WTC11 (cell line): ENCODE data around the gene ADAMTS19. TPM values are rescaled to one million over a fixed set of nuclear protein-coding genes. Genes with fewer than 3 reads are reported as not detected.

Experiments
- ATAC-seq: fragments of 200-7000 bp; cut with Tn5 transposase; 2 replicates; pipeline ENCODE4 v1.10.0; 2021; ENCODE audit warnings: mild to moderate bottlenecking, moderate library complexity
- CTCF ChIA-PET: fragments of 300-600 bp; sonication (Branson Sonifier 250); formaldehyde crosslinking; loops from one replicate; lab custom pipeline; 2021; ENCODE audit warnings: antibody characterized with exemption; lab: Charles Lee
- POLR2A ChIA-PET: fragments of 350-600 bp; sonication (Branson Sonifier 250); formaldehyde crosslinking; loops from one replicate; lab custom pipeline; 2021; ENCODE audit warnings: antibody characterized with exemption; lab: Charles Lee
- DNase-seq: peaks from one replicate; pipeline ENCODE4 v3.0.0; 2021; ENCODE audit warnings: low spot score
- H3K27ac Mint-ChIP-seq: 2 replicates; pipeline ENCODE4 v1.8.0; 2021; ENCODE audit warnings: mixed read lengths
- H3K27me3 Mint-ChIP-seq: 2 replicates; pipeline ENCODE4 v1.8.0; 2021; ENCODE audit warnings: low read depth, mild to moderate bottlenecking, moderate library complexity, mixed read lengths
- H3K36me3 Mint-ChIP-seq: 2 replicates; pipeline ENCODE4 v1.8.0; 2021; ENCODE audit warnings: mixed read lengths
- H3K4me1 Mint-ChIP-seq: 2 replicates; pipeline ENCODE4 v1.8.0; 2022; ENCODE audit warnings: mixed read lengths
- H3K4me3 Mint-ChIP-seq: 2 replicates; pipeline ENCODE4 v1.8.0; 2021; ENCODE audit warnings: mild to moderate bottlenecking, moderate library complexity, mixed read lengths
- H3K9me3 Mint-ChIP-seq: 2 replicates; pipeline ENCODE4 v1.8.0; 2021; ENCODE audit warnings: mixed read lengths
- AFF4 ChIP-seq: sonication (generic); formaldehyde crosslinking; IDR thresholded peaks from 2 replicates; pipeline ENCODE4 v1.8.1; 2023; ENCODE audit warnings: mild to moderate bottlenecking, missing genetic modification reagents, borderline replicate concordance
- ATF2 ChIP-seq: sonication (generic); formaldehyde crosslinking; IDR thresholded peaks from 2 replicates; pipeline ENCODE4 v1.8.1; 2022; ENCODE audit warnings: low read depth, missing genetic modification reagents, borderline replicate concordance
- ATF3 ChIP-seq: sonication (generic); formaldehyde crosslinking; conservative IDR thresholded peaks from 2 replicates; pipeline ENCODE4 v1.8.1; 2022; ENCODE audit warnings: mild to moderate bottlenecking, missing genetic modification reagents
- CBFB ChIP-seq: sonication (generic); formaldehyde crosslinking; IDR thresholded peaks from 2 replicates; pipeline ENCODE4 v1.8.1; 2022; ENCODE audit warnings: mild to moderate bottlenecking, low read depth, missing genetic modification reagents
- CREM ChIP-seq: sonication (generic); formaldehyde crosslinking; IDR thresholded peaks from 2 replicates; pipeline ENCODE4 v1.8.1; 2022; ENCODE audit warnings: mild to moderate bottlenecking, missing genetic modification reagents, moderate library complexity
- GTF2I ChIP-seq: fragments of 250-450 bp; sonication (Bioruptor Pico); conservative IDR thresholded peaks from 2 replicates; pipeline ENCODE4 v1.4.0; 2021; ENCODE audit warnings: mild to moderate bottlenecking
- HMGXB4 ChIP-seq: sonication (generic); formaldehyde crosslinking; IDR thresholded peaks from 2 replicates; pipeline ENCODE4 v1.8.1; 2023; ENCODE audit warnings: mild to moderate bottlenecking, moderate library complexity, missing genetic modification reagents
- IRF1 ChIP-seq: sonication (generic); formaldehyde crosslinking; IDR thresholded peaks from 2 replicates; pipeline ENCODE4 v1.8.0; 2023; ENCODE audit warnings: missing genetic modification reagents
- JAZF1 ChIP-seq: fragments of 250-450 bp; sonication (Bioruptor Pico); IDR thresholded peaks from 2 replicates; pipeline ENCODE4 v1.9.0; 2021; ENCODE audit warnings: moderate library complexity, mild to moderate bottlenecking, inconsistent platforms
- MLX ChIP-seq: sonication (generic); formaldehyde crosslinking; IDR thresholded peaks from 2 replicates; pipeline ENCODE4 v1.8.1; 2023; ENCODE audit warnings: mild to moderate bottlenecking, missing genetic modification reagents, moderate library complexity
- NR3C1 ChIP-seq: sonication (generic); formaldehyde crosslinking; conservative IDR thresholded peaks from 2 replicates; pipeline ENCODE4 v1.8.1; 2023; ENCODE audit warnings: low read depth, mild to moderate bottlenecking, missing genetic modification reagents
- PRDM15 ChIP-seq: sonication (generic); formaldehyde crosslinking; IDR thresholded peaks from 2 replicates; pipeline ENCODE4 v1.8.0; 2022; ENCODE audit warnings: missing genetic modification reagents
- PRRX2 ChIP-seq: fragments of 250-450 bp; sonication (Bioruptor Pico); IDR thresholded peaks from 2 replicates; pipeline ENCODE4 v1.8.0; 2021; ENCODE audit warnings: mild to moderate bottlenecking
- TCF7 ChIP-seq: sonication (generic); formaldehyde crosslinking; IDR thresholded peaks from 2 replicates; pipeline ENCODE4 v1.8.0; 2022; ENCODE audit warnings: mild to moderate bottlenecking, low read depth, missing genetic modification reagents, moderate library complexity
- TP53 ChIP-seq: sonication (generic); formaldehyde crosslinking; IDR thresholded peaks from 2 replicates; pipeline ENCODE4 v1.8.1; 2023; ENCODE audit warnings: mild to moderate bottlenecking, missing genetic modification reagents
- USF2 ChIP-seq: sonication (generic); formaldehyde crosslinking; IDR thresholded peaks from 2 replicates; pipeline ENCODE4 v1.8.1; 2023; ENCODE audit warnings: mild to moderate bottlenecking, missing genetic modification reagents, moderate library complexity
- ZNF121 ChIP-seq: sonication (generic); formaldehyde crosslinking; IDR thresholded peaks from 2 replicates; pipeline ENCODE4 v1.8.0; 2023; ENCODE audit warnings: missing genetic modification reagents
- ZNF263 ChIP-seq: sonication (generic); formaldehyde crosslinking; IDR thresholded peaks from 2 replicates; pipeline ENCODE4 v1.8.1; 2022; ENCODE audit warnings: low read depth, mild to moderate bottlenecking, moderate library complexity, missing genetic modification reagents
- total RNA-seq: library from RNA; stranded (reverse); gene quantifications from 3 replicates; pipeline ENCODE4 v1.2.3, GENCODE V29; 2021

Gene ADAMTS19
- total RNA-seq, 1 experiment from 2014 or later: 28.0 TPM

GRCh38 chr5:129717751-129718310, 257.7 kb downstream of the ADAMTS19 start:
- no peak for DNase-seq
- H3K4me3 Mint-ChIP-seq: no peak overlapping the region
- peaks cover 24% of the 10 kb centered on the region for H3K36me3 Mint-ChIP-seq
- ATAC-seq: no peak
- no peaks in the 10 kb centered on the region for H3K27me3 Mint-ChIP-seq
- CTCF ChIA-PET: no interaction called here
- H3K27ac Mint-ChIP-seq: no peak overlapping the region
- peaks cover 12% of the 10 kb centered on the region for H3K4me1 Mint-ChIP-seq
- no peak for TF ChIP-seq ZNF121 (CRISPR knock-in tag)
- TF ChIP-seq PRRX2 (CRISPR knock-in tag): no peak
- TF ChIP-seq AFF4 (CRISPR knock-in tag): no peak
- no peak for TF ChIP-seq USF2 (CRISPR knock-in tag)
- no peak for TF ChIP-seq NR3C1 (CRISPR knock-in tag)
- TF ChIP-seq CREM (CRISPR knock-in tag): no peak
- TF ChIP-seq IRF1 (CRISPR knock-in tag): no peak
- TF ChIP-seq JAZF1 (CRISPR knock-in tag): no peak
- no peak for TF ChIP-seq ATF3 (CRISPR knock-in tag)
- no peak for TF ChIP-seq HMGXB4 (CRISPR knock-in tag)
- TF ChIP-seq ATF2 (CRISPR knock-in tag): no peak
- no peak for TF ChIP-seq TP53 (CRISPR knock-in tag)
- TF ChIP-seq TCF7: no peak
- POLR2A ChIA-PET: no interaction called here
- H3K9me3 Mint-ChIP-seq: peaks cover 4% of the 10 kb centered on the region; the same call in 1 of the 2 replicates

- DNase-seq (no peak), ATAC-seq (no peak)
- peaks cover 19% of the 10 kb centered on the region for H3K4me1 Mint-ChIP-seq
- ChIA-PET POLR2A (no interaction called here), CTCF (no interaction called here)
- peaks cover 4% of the 10 kb centered on the region; the same call in 1 of the 2 replicates for H3K9me3 Mint-ChIP-seq
- TF ChIP-seq CBFB (CRISPR knock-in tag) (no peak), ZNF263 (CRISPR knock-in tag) (no peak), IRF1 (CRISPR knock-in tag) (no peak), TCF7 (no peak), MLX (CRISPR knock-in tag) (no peak), PRDM15 (no peak), NR3C1 (CRISPR knock-in tag) (no peak), GTF2I (CRISPR knock-in tag) (no peak)
- H3K27me3 Mint-ChIP-seq: no peaks in the 10 kb centered on the region
- H3K36me3 Mint-ChIP-seq: peaks cover 20% of the 10 kb centered on the region
- no peak overlapping the region for H3K27ac Mint-ChIP-seq
- no peak overlapping the region for H3K4me3 Mint-ChIP-seq
Observed at GRCh38 chr5:129718471-129719090, 258.5 kb downstream of the ADAMTS19 start.
